SK-N-MC (cell line): ENCODE measurements around the gene PLA2G4C.

Experiments
- DNase-seq: peaks from one replicate; pipeline ENCODE4 v3.0.0-alpha.2; 2011; ENCODE audit warnings: low read depth, low spot score
- H3K27ac ChIP-seq: fragments of 200-600 bp; sonication (generic); 2 replicates; pipeline ENCODE4 v1.5.1; 2016; ENCODE audit warnings: mixed run types
- H3K36me3 ChIP-seq: fragments of 200-600 bp; sonication (generic); 2 replicates; pipeline ENCODE4 v1.6.1; 2017; ENCODE audit warnings: antibody characterized with exemption, low read length, mixed read lengths; ENCODE audit not compliant: insufficient read depth
- H3K4me3 ChIP-seq: fragments of 200-600 bp; sonication (generic); 2 replicates; pipeline ENCODE4 v1.5.1; 2016
- H3K9ac ChIP-seq: fragments of 200-600 bp; sonication (generic); 2 replicates; pipeline ENCODE4 v1.8.0; 2017; ENCODE audit warnings: mixed run types, mixed read lengths; ENCODE audit not compliant: insufficient read length
- H3K9me3 ChIP-seq: fragments of 200-600 bp; sonication (generic); 2 replicates; pipeline ENCODE4 v1.6.1; 2017; ENCODE audit warnings: low read depth, mild to moderate bottlenecking, antibody characterized with exemption, low read length, moderate library complexity, mixed read lengths
- EZH2 ChIP-seq: fragments of 200-600 bp; sonication (generic); IDR thresholded peaks from one replicate; pipeline ENCODE4 v1.6.1; 2017; ENCODE audit warnings: antibody characterized with exemption
- FOXP2 ChIP-seq: optimal IDR thresholded peaks from 2 replicates; pipeline ENCODE3; 2011; ENCODE audit warnings: mild to moderate bottlenecking, moderate library complexity; ENCODE audit not compliant: insufficient read depth; ENCODE audit errors: extremely low read length, control extremely low read depth
- POLR2AphosphoS5 ChIP-seq: IDR thresholded peaks from 2 replicates; pipeline ENCODE4 v1.6.1; 2012; ENCODE audit warnings: mild to moderate bottlenecking, low read depth, low read length, borderline replicate concordance

Gene PLA2G4C

GRCh38 chr19:48121066-48121465 is 10.4 kb upstream of the PLA2G4C start:
- no peaks in the 10 kb centered on the region for H3K9me3 ChIP-seq
- no peak overlapping the region for H3K4me3 ChIP-seq
- H3K9ac ChIP-seq: no peak overlapping the region
- TF ChIP-seq FOXP2: no peak
- TF ChIP-seq EZH2: no peak
- no peak for DNase-seq
- no peak overlapping the region for H3K27ac ChIP-seq
- peaks cover 58% of the 10 kb centered on the region for H3K36me3 ChIP-seq

GRCh38 chr19:48120505-48120904 is 9.9 kb upstream of the PLA2G4C start:
- TF ChIP-seq POLR2AphosphoS5 (no peak), FOXP2 (no peak), EZH2 (no peak)
- H3K36me3 ChIP-seq: peaks cover 58% of the 10 kb centered on the region

GRCh38 chr19:48118131-48118517 is 7.5 kb upstream of the PLA2G4C start:
- no peak overlapping the region for H3K27ac ChIP-seq
- H3K4me3 ChIP-seq: no peak overlapping the region
- no peak overlapping the region for H3K9ac ChIP-seq
- no peaks in the 10 kb centered on the region for H3K9me3 ChIP-seq
- no peak for TF ChIP-seq FOXP2
- TF ChIP-seq POLR2AphosphoS5: no peak
- no peak for TF ChIP-seq EZH2
- peaks cover 44% of the 10 kb centered on the region for H3K36me3 ChIP-seq
- no peak for DNase-seq

More at GRCh38 chr19:48120505-48120904, 9.9 kb upstream of the PLA2G4C start:
- Histone ChIP-seq H3K27ac (no peak overlapping the region), H3K4me3 (no peak overlapping the region), H3K9me3 (no peaks in the 10 kb centered on the region), H3K9ac (no peak overlapping the region)
- no peak for DNase-seq

- no peak overlapping the region for H3K9ac ChIP-seq
- no peak overlapping the region for H3K4me3 ChIP-seq
- no peak overlapping the region for H3K27ac ChIP-seq
- H3K9me3 ChIP-seq: no peaks in the 10 kb centered on the region
- TF ChIP-seq POLR2AphosphoS5 (no peak), FOXP2 (no peak), EZH2 (no peak)
- H3K36me3 ChIP-seq: peaks cover 39% of the 10 kb centered on the region
- no peak for DNase-seq
Observed at GRCh38 chr19:48117515-48118130, 7.0 kb upstream of the PLA2G4C start.

GRCh38 chr19:48113190-48113917 is 2.7 kb upstream of the PLA2G4C start:
- H3K9me3 ChIP-seq: no peaks in the 10 kb centered on the region
- peaks cover 12% of the 10 kb centered on the region; the same call in 1 of the 2 replicates for H3K36me3 ChIP-seq
- H3K27ac ChIP-seq: no peak overlapping the region
- no peak overlapping the region for H3K9ac ChIP-seq
- H3K4me3 ChIP-seq: no peak overlapping the region
- no peak for DNase-seq
- TF ChIP-seq EZH2 (no peak), POLR2AphosphoS5 (no peak), FOXP2 (no peak)

GRCh38 chr19:48111280-48111679 is 663 bp upstream of the PLA2G4C start:
- Histone ChIP-seq H3K27ac (no peak overlapping the region), H3K4me3 (no peak overlapping the region), H3K9me3 (no peaks in the 10 kb centered on the region), H3K36me3 (peaks cover 3% of the 10 kb centered on the region; the same call in 1 of the 2 replicates), H3K9ac (no peak overlapping the region)
- TF ChIP-seq POLR2AphosphoS5 (no peak), EZH2 (no peak), FOXP2 (no peak)
- no peak for DNase-seq

- no peak for TF ChIP-seq FOXP2
- TF ChIP-seq POLR2AphosphoS5: no peak
- TF ChIP-seq EZH2: no peak
- DNase-seq: no peak
- no peaks in the 10 kb centered on the region for H3K9me3 ChIP-seq
- 0 out of 2 replicates have a peak, but pooled peaks cover under 1% of the 10 kb centered on the region for H3K36me3 ChIP-seq
- no peak overlapping the region for H3K9ac ChIP-seq
- H3K4me3 ChIP-seq: no peak overlapping the region
- no peak overlapping the region for H3K27ac ChIP-seq
Observed at GRCh38 chr19:48108997-48109782, 1.4 kb downstream of the PLA2G4C start.

GRCh38 chr19:48103922-48104321 is 6.7 kb downstream of the PLA2G4C start:
- H3K9me3 ChIP-seq: no peaks in the 10 kb centered on the region
- TF ChIP-seq POLR2AphosphoS5 (no peak), EZH2 (no peak), FOXP2 (no peak)
- DNase-seq: no peak
- H3K4me3 ChIP-seq: no peak overlapping the region
- H3K9ac ChIP-seq: no peak overlapping the region
- H3K36me3 ChIP-seq: no peaks in the 10 kb centered on the region
- H3K27ac ChIP-seq: no peak overlapping the region
